PC-3 (cell line): ENCODE data around the gene SLC12A6. TPM values are rescaled to one million over a fixed set of nuclear protein-coding genes. Genes with fewer than 3 reads are reported as not detected.
A peak's percentile ranks its signal among the peaks of the same experiment; 100 is the strongest.

ENCODE experiments used
- ATAC-seq: fragments of 200-7000 bp; cut with Tn5 transposase; 2 replicates; pipeline ENCODE4 v1.9.1; 2020; ENCODE audit warnings: mild to moderate bottlenecking, moderate library complexity
- BruUV-seq: library from RNA; stranded (reverse); fragments of 400-500 nt; replicated peaks from 2 replicates; lab custom pipeline; 2021; lab: Mats Ljungman, UMichigan
- CTCF ChIA-PET: fragments of 300-600 bp; sonication (Branson Sonifier 250); formaldehyde crosslinking; loops from one replicate; lab custom pipeline; 2022; ENCODE audit warnings: antibody characterized with exemption; lab: Charles Lee
- POLR2A ChIA-PET: fragments of 300-600 bp; sonication (Branson Sonifier 250); formaldehyde crosslinking; loops from one replicate; lab custom pipeline; 2022; ENCODE audit warnings: antibody characterized with exemption; ENCODE audit not compliant: unreplicated experiment; lab: Charles Lee
- DNase-seq: peaks from one replicate; pipeline ENCODE4 v3.0.0-alpha.2; 2015
- H2AFZ ChIP-seq: fragments of 300-600 bp; sonication (generic); 2 replicates; pipeline ENCODE4 v1.6.0; 2016; ENCODE audit warnings: antibody characterized with exemption, low read length
- H3F3A ChIP-seq: fragments of 300-600 bp; sonication (generic); one replicate; pipeline ENCODE4 v1.6.0; 2017; ENCODE audit warnings: antibody characterized with exemption, low read length, control low read depth, mild to moderate bottlenecking; ENCODE audit not compliant: unreplicated experiment
- H3K27ac ChIP-seq: fragments of 300-600 bp; sonication (generic); 2 replicates; pipeline ENCODE4 v1.5.1; 2016; ENCODE audit warnings: mild to moderate bottlenecking, low read length
- H3K27me3 ChIP-seq: fragments of 300-600 bp; sonication (generic); 2 replicates; pipeline ENCODE4 v1.6.1; 2016; ENCODE audit warnings: low read length, mixed read lengths
- H3K36me3 ChIP-seq: fragments of 300-600 bp; sonication (generic); 2 replicates; pipeline ENCODE4 v1.6.1; 2016; ENCODE audit warnings: low read depth, mixed run types, low read length, mixed read lengths
- H3K4me1 ChIP-seq: fragments of 300-600 bp; sonication (generic); 2 replicates; pipeline ENCODE4 v1.5.1; 2016; ENCODE audit warnings: low read length; ENCODE audit not compliant: insufficient read depth
- H3K4me2 ChIP-seq: fragments of 300-600 bp; sonication (generic); 2 replicates; pipeline ENCODE4 v1.6.0; 2016; ENCODE audit warnings: low read length
- H3K4me3 ChIP-seq: fragments of 300-600 bp; sonication (generic); 2 replicates; pipeline ENCODE4 v1.5.1; 2016; ENCODE audit warnings: mild to moderate bottlenecking, low read length, mixed read lengths
- H3K79me2 ChIP-seq: fragments of 300-600 bp; sonication (generic); 2 replicates; pipeline ENCODE4 v1.6.1; 2017; ENCODE audit warnings: low read length, mixed read lengths
- H3K9ac ChIP-seq: fragments of 300-600 bp; sonication (generic); 2 replicates; pipeline ENCODE4 v1.6.0; 2016; ENCODE audit warnings: mild to moderate bottlenecking, low read length
- H3K9me2 ChIP-seq: fragments of 300-600 bp; sonication (generic); replicated peaks from 2 replicates; pipeline ENCODE4 v1.6.1; 2016; ENCODE audit warnings: mixed run types, low read length, mixed read lengths
- H3K9me3 ChIP-seq: fragments of 300-600 bp; sonication (generic); 2 replicates; pipeline ENCODE4 v1.6.1; 2016; ENCODE audit warnings: low read length, mixed read lengths
- H4K20me1 ChIP-seq: fragments of 300-600 bp; sonication (generic); 2 replicates; pipeline ENCODE4 v1.6.1; 2016; ENCODE audit warnings: low read length, mixed read lengths
- CTCF ChIP-seq: fragments of 300-600 bp; sonication (generic); conservative IDR thresholded peaks from 2 replicates; pipeline ENCODE4 v1.5.1; 2017; ENCODE audit warnings: antibody characterized with exemption, low read depth, mild to moderate bottlenecking, low read length
- EZH2 ChIP-seq: fragments of 300-600 bp; sonication (generic); IDR thresholded peaks from one replicate; pipeline ENCODE4 v1.6.1; 2017; ENCODE audit warnings: antibody characterized with exemption, mild to moderate bottlenecking, low read length; ENCODE audit not compliant: unreplicated experiment
- EZH2phosphoT487 ChIP-seq: fragments of 300-600 bp; sonication (generic); IDR thresholded peaks from 2 replicates; pipeline ENCODE4 v1.6.1; 2018; ENCODE audit warnings: mild to moderate bottlenecking, antibody characterized with exemption, low read length, borderline replicate concordance
- intact Hi-C: fragments of 100-400 bp; cut with micrococcal nuclease; formaldehyde crosslinking; loops from 2 replicates; pipeline ENCODE4 v1.9.0; 2023
- total RNA-seq: library from RNA; depleted of rRNA; stranded (reverse); fragments of >200 nt; gene quantifications from 2 replicates; pipeline ENCODE4 v1.2.3, GENCODE V29; 2014

The SLC12A6 gene
- total RNA-seq, 1 experiment from 2014 or later: 22.9 TPM

- ATAC-seq: no peak
- intact Hi-C loops: no loop called here
- BruUV-seq: no TSS peak
Observed at GRCh38 chr15:34336231-34336990, 1.2 kb downstream of the SLC12A6 start.

GRCh38 chr15:34335176-34336032 is 2.2 kb downstream of the SLC12A6 start:
- Histone ChIP-seq H3F3A (peaks cover 20% of the 10 kb centered on the region), H3K27me3 (no peaks in the 10 kb centered on the region), H3K36me3 (peaks cover 11% of the 10 kb centered on the region; the same call in 1 of the 2 replicates), H3K9me2 (no peaks in the 10 kb centered on the region), H3K79me2 (peaks cover 54% of the 10 kb centered on the region), H3K4me2 (peak overlapping the region; percentile 96), H2AFZ (no peak overlapping the region), H3K9ac (peak overlapping the region; percentile 77), H3K4me3 (peak overlapping the region; percentile 90), H3K27ac (peak overlapping the region; percentile 93), H4K20me1 (no peaks in the 10 kb centered on the region), H3K4me1 (peaks cover 55% of the 10 kb centered on the region), H3K9me3 (no peaks in the 10 kb centered on the region)
- ChIA-PET POLR2A (interaction anchor here (0.5 to 1.1 kb wide), 3 partner anchors 94 to 148 kb away, joined by 3 to 4 read pairs (median 3); no protein-coding TSS in a partner anchor), CTCF (interaction anchor here (0.7 kb wide), 1 partner anchor 32 kb away, joined by 4 read pairs; the partner anchor contains the start of gene LPCAT4)
- intact Hi-C loops: loop anchor here (1.0 kb wide), 3 partner anchors 38 to 96 kb away; no protein-coding TSS in a partner anchor
- TSS peak; percentile 71 for BruUV-seq
- TF ChIP-seq CTCF: no peak
- no peak for TF ChIP-seq EZH2
- TF ChIP-seq EZH2phosphoT487: no peak
- peak; percentile 68 for DNase-seq
- peak; percentile 14; the same call in 1 of the 2 replicates for ATAC-seq

More at GRCh38 chr15:34336231-34336990, 1.2 kb downstream of the SLC12A6 start:
- Histone ChIP-seq H3F3A (peaks cover 25% of the 10 kb centered on the region), H3K9me2 (no peaks in the 10 kb centered on the region), H3K4me1 (peaks cover 61% of the 10 kb centered on the region), H3K27ac (peak overlapping the region; percentile 93), H3K36me3 (peaks cover 16% of the 10 kb centered on the region; the same call in 1 of the 2 replicates), H3K9ac (peak overlapping the region; percentile 77), H3K79me2 (peaks cover 65% of the 10 kb centered on the region), H3K4me2 (peak overlapping the region; percentile 96), H4K20me1 (no peaks in the 10 kb centered on the region), H2AFZ (no peak overlapping the region), H3K4me3 (peak overlapping the region; percentile 90), H3K27me3 (no peaks in the 10 kb centered on the region), H3K9me3 (no peaks in the 10 kb centered on the region)
- ChIA-PET POLR2A (interaction anchor here (0.5 to 1.1 kb wide), 2 partner anchors 23 to 119 kb away, joined by 3 read pairs; no protein-coding TSS in a partner anchor), CTCF (interaction anchor here (0.7 kb wide), 1 partner anchor 31 kb away, joined by 4 read pairs; the partner anchor contains the start of gene LPCAT4)
- TF ChIP-seq CTCF: no peak
- TF ChIP-seq EZH2: no peak
- no peak for TF ChIP-seq EZH2phosphoT487
- DNase-seq: no peak
